ENCODE results near the gene CENPB.

DNA sequence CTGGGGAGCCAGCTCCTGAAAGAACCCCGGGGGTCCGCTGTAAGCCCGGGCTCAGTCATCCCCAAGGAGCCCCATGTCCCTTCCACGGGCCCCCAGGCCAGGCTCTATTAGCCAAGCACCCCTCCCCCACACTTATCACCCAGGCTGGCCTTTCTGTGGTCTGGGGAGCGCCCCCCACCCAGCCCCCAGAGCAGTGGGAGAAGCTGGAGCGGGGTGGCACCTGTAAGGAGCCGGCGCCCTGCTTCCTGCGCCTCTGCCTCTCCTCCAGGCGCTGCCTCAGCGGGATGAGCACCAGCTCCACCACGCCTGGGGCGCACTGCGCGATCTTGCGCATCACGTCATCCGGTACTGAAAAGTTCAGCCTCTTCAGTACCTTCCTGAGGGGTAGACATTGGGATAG is 7.6 kb downstream of the CENPB start:
- TF ChIP-seq, protein P1, sequence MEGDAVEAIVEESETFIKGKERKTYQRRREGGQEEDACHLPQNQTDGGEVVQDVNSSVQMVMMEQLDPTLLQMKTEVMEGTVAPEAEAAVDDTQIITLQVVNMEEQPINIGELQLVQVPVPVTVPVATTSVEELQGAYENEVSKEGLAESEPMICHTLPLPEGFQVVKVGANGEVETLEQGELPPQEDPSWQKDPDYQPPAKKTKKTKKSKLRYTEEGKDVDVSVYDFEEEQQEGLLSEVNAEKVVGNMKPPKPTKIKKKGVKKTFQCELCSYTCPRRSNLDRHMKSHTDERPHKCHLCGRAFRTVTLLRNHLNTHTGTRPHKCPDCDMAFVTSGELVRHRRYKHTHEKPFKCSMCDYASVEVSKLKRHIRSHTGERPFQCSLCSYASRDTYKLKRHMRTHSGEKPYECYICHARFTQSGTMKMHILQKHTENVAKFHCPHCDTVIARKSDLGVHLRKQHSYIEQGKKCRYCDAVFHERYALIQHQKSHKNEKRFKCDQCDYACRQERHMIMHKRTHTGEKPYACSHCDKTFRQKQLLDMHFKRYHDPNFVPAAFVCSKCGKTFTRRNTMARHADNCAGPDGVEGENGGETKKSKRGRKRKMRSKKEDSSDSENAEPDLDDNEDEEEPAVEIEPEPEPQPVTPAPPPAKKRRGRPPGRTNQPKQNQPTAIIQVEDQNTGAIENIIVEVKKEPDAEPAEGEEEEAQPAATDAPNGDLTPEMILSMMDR (IDR thresholded peaks at IDR 0.05): no peak
- no peak for TF ChIP-seq POLR2A (IDR thresholded peaks at IDR 0.05)
